Smooth muscle cell (in vitro differentiated cells): ENCODE data around the gene FKBP10. TPM values are rescaled to one million over a fixed set of nuclear protein-coding genes. Genes with fewer than 3 reads are reported as not detected.
"Not testable (repeated sequence)": the region's sequence is repeated elsewhere in the genome, so short reads cannot be mapped to it uniquely, and the experiment has no call there.

Experiments
- DNase-seq: peaks from one replicate; lab custom pipeline; 2025; ENCODE audit not compliant: unreplicated experiment; lab: John Stamatoyannopoulos, UW
- H2AFZ ChIP-seq: fragments of 200-600 bp; sonication (generic); 2 replicates; pipeline ENCODE4 v1.6.0; 2016; ENCODE audit warnings: antibody characterized with exemption, low read depth, mild to moderate bottlenecking
- H3F3A ChIP-seq: fragments of 200-600 bp; sonication (generic); 2 replicates; pipeline ENCODE4 v1.6.0; 2017; ENCODE audit warnings: antibody characterized with exemption, low read depth
- H3K27ac ChIP-seq: fragments of 200-600 bp; sonication (generic); 2 replicates; pipeline ENCODE4 v1.5.1; 2016; ENCODE audit warnings: low read depth, mild to moderate bottlenecking
- H3K27me3 ChIP-seq: fragments of 200-600 bp; sonication (generic); 2 replicates; pipeline ENCODE4 v1.6.1; 2016; ENCODE audit warnings: low read depth, mild to moderate bottlenecking
- H3K36me3 ChIP-seq: fragments of 200-600 bp; sonication (generic); 2 replicates; pipeline ENCODE4 v1.5.1; 2016; ENCODE audit warnings: low read depth
- H3K4me1 ChIP-seq: fragments of 200-600 bp; sonication (generic); 2 replicates; pipeline ENCODE4 v1.5.1; 2016; ENCODE audit warnings: low read depth
- H3K4me2 ChIP-seq: fragments of 200-600 bp; sonication (generic); 2 replicates; pipeline ENCODE4 v1.6.0; 2016; ENCODE audit warnings: mild to moderate bottlenecking
- H3K4me3 ChIP-seq: fragments of 200-600 bp; sonication (generic); 2 replicates; pipeline ENCODE4 v1.5.1; 2016; ENCODE audit warnings: mild to moderate bottlenecking
- H3K79me2 ChIP-seq: fragments of 200-600 bp; sonication (generic); 2 replicates; pipeline ENCODE4 v1.6.0; 2016; ENCODE audit warnings: low read depth, mild to moderate bottlenecking
- H3K9ac ChIP-seq: fragments of 200-600 bp; sonication (generic); 2 replicates; pipeline ENCODE4 v1.6.0; 2016; ENCODE audit warnings: low read depth
- H3K9me3 ChIP-seq: fragments of 200-600 bp; sonication (generic); replicated peaks from 2 replicates; pipeline ENCODE4 v1.5.1; 2016; ENCODE audit warnings: low read depth
- H4K20me1 ChIP-seq: fragments of 200-600 bp; sonication (generic); 2 replicates; pipeline ENCODE4 v1.6.0; 2016; ENCODE audit warnings: low read depth
- CTCF ChIP-seq: fragments of 200-600 bp; sonication (generic); IDR thresholded peaks from 2 replicates; pipeline ENCODE4 v1.5.1; 2017; ENCODE audit warnings: borderline replicate concordance, mild to moderate bottlenecking, antibody characterized with exemption; ENCODE audit not compliant: insufficient read depth, poor library complexity, severe bottlenecking
- whole genome bisulfite sequencing: methylation state at CpG from one replicate; pipeline ENCODE4 v1.1.7; 2016; ENCODE audit warnings: low lambda C conversion rate; 5-methylcytosine and 5-hydroxymethylcytosine counted together
- polyA plus RNA-seq: library from polyadenylated mRNA; unstranded; fragments of >200 nt; fragmentation: Nextera tagmentation; extraction: Ambion mirVana; gene quantifications from 2 replicates; pipeline ENCODE4 v1.2.1, GENCODE V29; 2016
- total RNA-seq: library from RNA; depleted of rRNA; stranded (reverse); fragments of >200 nt; gene quantifications from 2 replicates; pipeline ENCODE4 v1.2.3, GENCODE V29; 2014

FKBP10 gene
- total and polyA plus RNA-seq, 2 experiments from 2014 or later, result 289 to 603 TPM

DNA sequence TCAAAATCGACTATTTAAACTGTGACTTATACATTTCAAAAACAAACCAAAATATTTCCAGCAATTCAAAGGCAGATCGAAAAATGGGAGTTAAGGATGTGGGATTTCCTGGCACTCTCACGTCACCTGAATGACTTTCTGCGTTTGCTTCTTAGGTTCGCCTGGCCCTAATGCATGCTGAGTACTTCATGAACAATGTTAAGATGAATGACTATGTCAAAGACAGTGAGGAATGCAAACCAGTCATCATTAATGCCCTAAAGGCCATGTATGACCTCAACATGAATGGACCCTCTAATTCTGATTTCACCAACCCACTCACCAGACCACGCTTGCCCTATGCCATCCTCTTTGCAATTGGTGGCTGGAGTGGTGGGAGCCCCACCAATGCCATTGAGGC is 32.2 kb downstream of the FKBP10 start:
- Histone ChIP-seq H3K27me3 (no peaks in the 10 kb centered on the region), H3K9ac (no peak overlapping the region), H3K4me1 (no peaks in the 10 kb centered on the region), H2AFZ (no peak overlapping the region), H3K9me3 (no peaks in the 10 kb centered on the region), H3F3A (no peaks in the 10 kb centered on the region), H3K36me3 (no peaks in the 10 kb centered on the region), H3K4me2 (no peak overlapping the region), H4K20me1 (peaks cover 24% of the 10 kb centered on the region), H3K79me2 (peaks cover 8% of the 10 kb centered on the region), H3K27ac (no peak overlapping the region), H3K4me3 (no peak overlapping the region)
- no peak for TF ChIP-seq CTCF
- WGBS, result 93% methylated on average over 6 of the region's 6 CpGs
- no peak for DNase-seq

- Histone ChIP-seq H4K20me1 (peaks cover 62% of the 10 kb centered on the region), H3K36me3 (no peaks in the 10 kb centered on the region), H3K9me3 (no peaks in the 10 kb centered on the region), H3K4me2 (no peak overlapping the region), H3K9ac (no peak overlapping the region), H3K4me3 (no peak overlapping the region), H3K79me2 (peaks cover 38% of the 10 kb centered on the region), H3K27me3 (no peaks in the 10 kb centered on the region), H3K27ac (no peak overlapping the region), H2AFZ (no peak overlapping the region), H3F3A (no peaks in the 10 kb centered on the region), H3K4me1 (no peaks in the 10 kb centered on the region)
- TF ChIP-seq CTCF, result no peak
- WGBS, result 93% methylated on average over 4 of the region's 4 CpGs
- no peak for DNase-seq
These were observed 36.0 kb downstream of the FKBP10 start for GRCh38 chr17:41848788-41849187.

DNA sequence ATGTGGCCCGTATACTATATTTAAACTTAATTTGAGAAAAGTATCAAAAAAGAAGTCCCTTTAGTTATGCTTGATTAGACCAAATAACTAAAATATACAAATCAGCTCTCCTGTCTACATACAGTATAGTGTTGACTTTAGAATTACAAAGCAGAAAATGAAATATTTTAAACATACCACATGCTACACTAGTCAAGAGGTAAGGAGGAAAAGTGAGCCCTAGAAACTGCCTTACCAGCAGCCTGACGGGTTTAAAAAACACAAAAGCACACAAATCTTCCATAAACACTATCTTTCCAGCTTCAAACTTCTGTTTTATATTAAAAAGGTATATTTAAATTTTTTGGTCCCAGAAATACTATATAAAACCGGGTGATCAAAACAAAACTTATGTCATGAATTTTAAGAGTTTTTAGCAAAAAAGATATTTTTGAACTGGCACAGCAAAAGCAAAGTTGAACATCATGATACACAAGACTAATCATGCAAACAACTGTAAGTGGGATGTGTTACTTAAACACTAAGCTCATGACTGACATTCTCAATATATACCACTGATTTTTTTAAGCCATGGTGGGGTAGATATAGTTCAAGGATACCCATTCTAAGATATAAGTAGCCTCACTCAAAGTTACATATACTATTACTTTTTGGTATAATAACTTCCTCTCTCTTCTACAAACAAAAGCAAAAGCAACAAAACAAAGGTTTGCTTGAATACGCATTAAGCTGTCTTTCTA is 36.6 kb downstream of the FKBP10 start:
- H3K79me2 ChIP-seq, result peaks cover 44% of the 10 kb centered on the region

GRCh38 chr17:41851382-41851781 is 38.6 kb downstream of the FKBP10 start:
- 98% methylated on average over 14 of the region's 14 CpGs for WGBS

More for the DNA sequence above, 36.6 kb downstream of the FKBP10 start:
- DNase-seq, result no peak
- no peak overlapping the region for H3K27ac ChIP-seq
- H3K4me3 ChIP-seq, result no peak overlapping the region
- no peak overlapping the region for H3K4me2 ChIP-seq
- H3K4me1 ChIP-seq, result no peaks in the 10 kb centered on the region
- no peak for TF ChIP-seq CTCF
- no peak overlapping the region for H3K9ac ChIP-seq
- H3K36me3 ChIP-seq, result peaks cover 2% of the 10 kb centered on the region
- H3K9me3 ChIP-seq, result no peaks in the 10 kb centered on the region
- H3K27me3 ChIP-seq, result no peaks in the 10 kb centered on the region
- no peak overlapping the region for H2AFZ ChIP-seq
- 92% methylated on average over 4 of the region's 4 CpGs for WGBS
- no peaks in the 10 kb centered on the region for H3F3A ChIP-seq
- H4K20me1 ChIP-seq, result peaks cover 67% of the 10 kb centered on the region

More at GRCh38 chr17:41851382-41851781, 38.6 kb downstream of the FKBP10 start:
- H3K4me2 ChIP-seq, H3K27me3 ChIP-seq, H3K4me3 ChIP-seq, H3F3A ChIP-seq, H3K9me3 ChIP-seq, H3K9ac ChIP-seq, H2AFZ ChIP-seq, DNase-seq, H3K27ac ChIP-seq, H3K36me3 ChIP-seq, H3K4me1 ChIP-seq: not testable (repeated sequence)
- H4K20me1 ChIP-seq, result peaks cover 70% of the 10 kb centered on the region
- peaks cover 55% of the 10 kb centered on the region for H3K79me2 ChIP-seq
